Forelimb muscle (tissue), 1 donor: ENCODE measurements around the gene KHDRBS2. TPM values are rescaled to one million over a fixed set of nuclear protein-coding genes. Genes with fewer than 3 reads are reported as not detected.

Source experiments
- DNase-seq: peaks from one replicate; pipeline ENCODE4 v3.0.0-alpha.2; 2013; ENCODE audit warnings: low read depth
- polyA plus RNA-seq: library from polyadenylated mRNA; unstranded; fragments of 120-200 nt; gene quantifications from one replicate; pipeline ENCODE4 v1.2.1, GENCODE V29; 2013; ENCODE audit not compliant: insufficient read length

Gene KHDRBS2
- 0.18 TPM for polyA plus RNA-seq

- DNase-seq: peak; percentile 19
These were observed at the start of gene KHDRBS2 for GRCh38 chr6:62285612-62286469. KHDRBS2 (minus strand) TSS chr6:62286225.

- DNase-seq: no peak
These were observed 42.6 kb upstream of the KHDRBS2 start for GRCh38 chr6:62328607-62329006.

DNA sequence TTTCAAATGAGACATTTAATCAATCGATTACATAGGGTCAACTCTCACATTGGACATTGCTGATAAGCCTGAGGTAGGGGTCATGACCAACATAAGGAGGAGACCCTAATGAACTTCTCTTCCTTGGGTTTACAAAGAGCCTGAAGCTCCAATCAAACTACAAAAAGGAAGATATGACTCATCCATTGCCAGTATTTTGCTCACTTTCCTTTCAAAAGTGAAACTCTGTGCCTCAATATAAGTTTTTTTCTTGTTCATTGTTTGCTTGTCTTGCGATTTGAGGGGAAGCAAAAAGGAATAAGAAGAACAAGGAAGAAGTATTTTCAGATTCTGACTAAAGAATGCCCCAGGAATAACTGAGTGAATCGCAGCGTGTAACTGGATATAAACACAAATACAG lies 38.8 kb upstream of the KHDRBS2 start:
- DNase-seq: no peak

- DNase-seq: no peak
These were observed 37.9 kb upstream of the KHDRBS2 start for GRCh38 chr6:62323818-62324431.

DNA sequence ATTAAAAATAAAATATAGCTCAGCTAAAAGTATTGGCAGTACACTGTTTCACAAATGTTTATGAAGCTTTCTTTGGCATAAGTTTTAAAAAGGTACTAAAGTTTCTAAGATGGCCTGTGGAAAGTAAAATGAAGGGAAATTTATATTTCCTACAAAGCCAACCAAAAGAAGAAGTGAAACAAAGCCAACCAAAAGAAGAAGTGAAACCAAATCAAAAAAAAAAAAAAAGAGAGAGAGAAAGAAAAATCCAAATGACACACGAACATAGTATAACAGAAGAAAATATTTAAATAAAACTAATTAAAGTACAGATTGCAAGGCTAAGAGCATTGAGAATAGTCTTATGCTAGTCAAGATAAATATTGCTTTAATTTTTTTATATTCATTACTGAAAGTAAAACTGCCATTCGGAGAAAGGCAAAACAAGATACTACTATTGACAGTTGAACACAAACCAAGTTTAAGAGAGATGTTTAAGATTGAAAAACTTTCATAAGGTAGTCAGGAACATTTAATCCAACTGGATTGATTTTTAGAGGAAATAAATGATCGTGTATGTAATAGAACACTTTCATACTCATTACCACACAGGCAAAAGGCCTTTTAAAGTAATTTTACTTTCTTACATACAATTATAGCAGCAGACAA lies 12.8 kb upstream of the KHDRBS2 start:
- DNase-seq: no peak

GRCh38 chr6:62296541-62296940 lies 10.5 kb upstream of the KHDRBS2 start:
- DNase-seq: no peak

DNA sequence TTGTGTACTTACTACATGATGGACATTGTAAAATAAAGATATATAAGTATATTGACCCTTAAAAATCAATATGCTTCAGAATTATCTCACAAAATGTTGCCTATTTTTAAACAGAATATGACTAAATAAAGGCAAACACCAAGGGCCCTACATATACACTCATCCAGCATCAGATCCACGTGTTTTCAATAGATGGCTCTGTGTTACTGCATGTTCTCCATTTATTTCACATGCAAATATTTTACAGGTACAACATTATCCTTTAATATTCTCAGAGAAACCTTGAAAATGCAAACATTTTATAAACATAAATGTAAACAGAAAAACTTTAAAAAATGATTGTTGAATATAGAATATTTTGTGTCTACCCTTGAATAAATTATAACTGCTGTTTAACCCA lies 2.9 kb upstream of the KHDRBS2 start:
- no peak for DNase-seq

DNA sequence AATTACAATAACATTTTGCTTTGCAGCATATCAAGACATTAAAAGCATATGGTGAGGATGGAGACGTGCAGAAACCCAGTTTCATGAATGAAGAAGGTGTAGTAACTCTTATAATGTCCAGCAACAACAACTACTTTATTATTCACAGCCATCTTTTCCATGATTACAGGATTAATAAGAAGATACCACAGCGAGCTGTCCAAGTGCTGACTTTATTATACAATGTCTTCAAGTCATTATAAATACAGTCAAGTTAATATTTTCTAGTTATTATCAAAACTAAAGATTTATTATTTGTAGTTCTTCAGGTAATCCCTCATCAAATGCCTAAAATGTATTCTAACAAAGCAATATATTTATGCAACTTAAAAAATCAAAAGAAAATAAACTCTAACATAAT lies 2.5 kb upstream of the KHDRBS2 start:
- DNase-seq: no peak

- no peak for DNase-seq
These were observed 432 bp upstream of the KHDRBS2 start for GRCh38 chr6:62286470-62286843.

DNA sequence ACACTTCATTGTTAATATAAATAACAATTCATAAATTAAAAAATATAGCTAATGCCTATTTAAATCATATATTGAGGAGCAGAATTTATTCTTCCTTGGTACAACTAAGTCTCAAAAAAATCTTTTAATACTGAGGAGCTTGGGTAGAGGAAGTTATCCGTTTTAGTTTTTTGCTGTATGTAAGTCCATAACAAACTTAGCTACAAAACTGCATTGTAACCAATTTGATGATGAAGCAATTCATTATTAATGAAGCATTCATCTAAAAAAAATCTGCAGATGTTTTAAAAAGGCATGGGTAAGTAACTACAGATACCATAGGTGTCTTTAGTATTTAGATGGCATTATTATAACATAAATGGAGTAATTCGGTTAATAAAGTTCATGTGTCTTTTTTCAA lies 1.3 kb downstream of the KHDRBS2 start:
- no peak for DNase-seq

DNA sequence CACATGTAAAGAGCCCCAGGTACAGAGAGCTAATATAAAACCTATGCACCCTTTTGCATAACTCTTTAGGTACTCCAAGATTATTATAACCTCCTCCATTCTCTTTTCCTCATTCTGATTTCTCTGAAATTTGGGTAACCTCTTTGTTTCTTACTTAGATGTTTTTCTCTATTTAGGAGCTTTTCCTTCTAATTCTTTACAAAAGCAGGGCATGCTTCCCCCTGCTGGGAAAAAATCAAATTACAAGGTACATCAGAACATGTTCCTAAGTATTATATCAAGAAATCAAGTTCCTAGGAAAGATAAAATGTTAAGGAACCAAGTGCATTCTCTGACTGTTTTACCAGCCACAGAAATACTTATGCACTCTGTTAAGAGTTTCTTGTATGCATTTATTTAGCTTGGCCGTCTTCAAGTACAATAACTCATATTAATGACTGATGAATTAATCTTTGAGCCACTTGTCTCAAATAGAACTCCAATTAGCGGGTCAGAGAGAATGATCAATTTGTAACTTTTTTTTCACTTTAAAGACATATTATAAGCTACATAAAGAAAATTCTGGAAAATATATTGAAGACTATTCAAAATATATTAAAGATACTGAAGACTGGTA lies 2.1 kb downstream of the KHDRBS2 start:
- DNase-seq: peak; percentile 9

DNA sequence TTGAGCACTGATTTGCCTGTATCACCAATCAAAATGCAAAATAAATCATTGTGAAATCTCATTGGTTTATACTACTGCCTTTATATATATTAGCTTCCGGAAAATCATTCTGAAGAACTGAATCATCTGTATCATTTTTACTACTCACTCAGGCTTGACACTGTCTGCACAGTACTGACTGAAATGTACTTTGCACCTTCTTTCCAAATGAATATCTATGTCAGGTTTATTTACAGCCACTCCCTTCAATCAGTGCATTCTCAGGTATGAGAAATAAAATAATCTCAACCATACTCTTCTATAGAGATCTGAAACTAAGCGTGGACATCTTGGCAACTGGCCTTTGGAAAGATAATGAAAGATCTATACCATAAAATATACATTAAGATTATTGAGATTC lies 2.7 kb downstream of the KHDRBS2 start:
- DNase-seq: no peak

GRCh38 chr6:62280099-62280498 lies 5.9 kb downstream of the KHDRBS2 start:
- DNase-seq: no peak

DNA sequence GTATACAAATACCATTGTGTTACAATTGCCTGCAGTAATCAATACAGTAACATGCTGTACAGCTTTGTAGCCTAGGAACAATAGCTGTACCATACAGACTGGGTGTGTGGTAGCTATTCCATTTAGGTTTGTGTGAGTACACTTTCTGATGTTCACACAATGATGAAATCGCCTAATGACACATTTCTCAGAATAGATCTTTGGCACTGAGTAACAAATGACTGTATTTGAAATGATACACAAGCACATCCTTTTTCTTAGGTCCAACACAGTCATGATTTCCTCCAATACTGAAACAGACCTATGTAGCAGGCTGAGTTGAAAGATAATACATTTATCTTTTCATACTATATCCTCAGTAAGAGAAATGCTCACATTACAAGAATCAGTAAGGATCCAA lies 13.9 kb downstream of the KHDRBS2 start:
- no peak for DNase-seq

DNA sequence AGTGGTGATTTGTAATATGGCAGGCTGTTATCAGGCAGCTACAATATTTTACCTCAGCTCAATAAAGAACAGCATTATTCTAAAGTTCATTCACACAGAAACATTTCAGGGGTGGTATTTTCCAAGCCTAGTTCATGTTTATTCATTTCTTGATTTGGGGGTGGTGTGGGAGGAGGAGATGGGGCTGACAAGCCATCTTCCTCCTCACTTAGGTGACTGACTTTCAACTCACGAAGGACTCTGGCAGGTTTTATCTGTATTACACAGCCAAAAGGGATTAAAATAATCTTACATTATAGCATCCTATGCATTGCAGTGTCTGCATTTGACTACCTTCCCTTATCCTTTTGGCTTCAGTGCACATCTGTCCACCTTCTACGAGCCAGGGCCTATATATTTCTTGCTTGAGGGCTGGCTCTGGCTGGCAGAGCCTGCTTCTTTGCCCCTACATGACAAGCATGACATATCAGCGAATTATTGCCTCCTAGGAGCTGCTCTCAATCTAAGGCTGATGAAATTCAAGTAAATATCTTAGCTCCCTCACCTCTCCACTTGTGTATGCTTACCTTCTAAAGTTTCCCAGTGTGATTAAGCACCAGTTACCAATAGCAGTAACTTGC lies 20.0 kb downstream of the KHDRBS2 start:
- no peak for DNase-seq

DNA sequence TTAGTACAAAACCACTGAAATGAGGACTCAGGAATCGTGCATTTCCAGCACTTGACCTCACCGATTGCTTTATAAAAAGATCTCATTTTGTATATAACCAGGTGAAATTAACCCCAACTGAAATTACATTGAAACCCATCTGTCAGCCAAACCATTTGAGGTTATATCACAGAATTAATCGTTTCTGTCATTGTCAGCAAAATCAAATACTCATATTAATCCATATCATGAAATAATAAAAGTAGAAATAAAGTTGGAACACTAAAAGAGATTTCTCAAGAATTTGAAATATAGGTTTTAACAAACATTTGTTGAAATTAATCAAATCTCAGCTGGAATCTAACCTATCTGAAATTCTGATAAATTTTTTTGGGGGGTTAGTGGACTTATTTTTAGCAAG lies 23.7 kb downstream of the KHDRBS2 start:
- DNase-seq: no peak

- DNase-seq: no peak
These were observed 39.9 kb downstream of the KHDRBS2 start for GRCh38 chr6:62246087-62246486.

DNA sequence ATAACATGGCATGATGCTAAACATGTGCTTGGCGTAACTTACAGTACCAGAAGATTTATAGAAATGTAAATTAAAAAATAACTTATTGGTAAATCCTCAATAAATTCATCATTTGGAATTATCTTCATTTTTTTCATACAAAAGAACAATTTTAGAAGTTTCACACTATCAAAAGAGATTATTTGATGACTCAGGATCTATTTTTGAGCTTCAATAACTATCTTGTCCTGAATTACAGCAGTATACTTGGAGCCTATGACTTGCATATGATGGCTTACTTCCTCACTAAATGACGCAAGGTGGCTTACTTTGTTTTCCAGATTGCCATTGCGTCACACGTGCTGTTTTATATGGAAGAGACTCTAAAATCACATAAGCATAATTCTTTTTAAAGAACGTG lies 49.2 kb downstream of the KHDRBS2 start:
- DNase-seq: no peak

GRCh38 chr6:62229231-62229630 lies 56.8 kb downstream of the KHDRBS2 start:
- DNase-seq: no peak

DNA sequence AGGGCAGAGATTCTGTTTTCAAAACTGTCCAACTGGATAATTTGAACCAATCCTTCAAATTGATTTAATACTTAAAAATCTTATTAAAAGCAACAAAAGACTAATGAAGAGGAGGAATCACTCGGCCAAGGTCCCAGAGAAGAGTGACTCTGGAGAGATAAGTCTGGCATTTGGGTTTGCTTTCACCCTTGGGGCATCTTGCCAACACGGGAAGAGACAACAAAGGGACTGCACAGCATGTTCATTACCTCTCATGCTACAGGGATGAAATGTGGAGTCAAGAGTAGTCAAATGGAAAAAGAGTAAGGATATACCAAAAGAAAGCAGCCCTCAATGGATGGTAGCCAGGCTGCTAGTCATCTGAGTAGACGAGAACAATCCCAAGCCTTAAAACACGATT lies 68.2 kb downstream of the KHDRBS2 start:
- no peak for DNase-seq

DNA sequence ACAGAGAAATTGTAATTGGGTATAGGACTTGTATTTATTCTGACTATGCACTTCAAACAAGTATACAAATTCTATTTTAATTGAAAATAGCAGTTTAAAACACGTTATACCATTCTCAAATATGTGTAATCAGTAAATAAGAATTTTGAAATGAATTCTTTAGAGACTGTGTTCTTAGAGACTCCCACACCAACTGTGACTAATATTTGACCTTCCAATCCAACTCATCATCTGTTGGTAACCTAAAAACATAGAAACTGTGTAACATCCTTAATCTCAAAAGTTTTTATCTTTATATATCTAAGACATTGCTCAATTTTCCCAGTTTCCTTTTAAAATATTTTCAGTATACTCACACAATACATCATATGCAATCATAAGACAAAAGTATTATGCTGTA lies 83.9 kb downstream of the KHDRBS2 start:
- no peak for DNase-seq

DNA sequence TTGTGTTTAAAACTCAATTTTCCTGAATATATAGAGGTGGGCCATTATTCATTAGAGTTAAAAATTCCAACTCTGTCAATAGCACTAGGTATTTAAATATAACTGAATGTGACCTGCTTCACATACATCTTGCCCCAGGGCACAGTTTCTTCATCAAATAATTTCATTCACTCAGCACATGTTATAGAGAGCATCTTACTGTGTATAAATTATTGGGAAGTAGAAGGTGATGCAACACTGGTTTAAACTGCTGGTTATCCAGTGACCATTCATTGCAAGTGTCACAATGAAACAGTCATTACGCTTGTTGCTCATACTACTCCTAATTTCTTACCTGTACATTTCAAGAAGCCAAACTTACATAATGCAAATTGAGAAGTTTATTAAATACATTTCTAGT lies 93.4 kb downstream of the KHDRBS2 start:
- no peak for DNase-seq
